ENCODE data around the gene TTN. TPM values are rescaled to one million over a fixed set of nuclear protein-coding genes. Genes with fewer than 3 reads are reported as not detected.

TTN gene
- total RNA-seq, 2 donors from 2014 or later, result 26.5 to 94.6 TPM

GRCh38 chr2:178480227-178481181, 326.7 kb downstream of the TTN start, which contains the start of gene PLEKHA3:
PLEKHA3 (plus strand) TSS chr2:178480457; CDS start chr2:178480870, 413 bp downstream.
- 0% methylated on average over 47 to 92 of the region's 92 CpGs for WGBS, 2 donors
- Histone ChIP-seq H3K27ac (peak within 1 kb of the TSS; percentile 92 to 98 (median 96)), H3K4me1 (peaks cover 57% of the 10 kb centered on the region), H3K4me3 (peak within 1 kb of the TSS; percentile 83 to 91), H3K27me3 (no peaks in the 10 kb centered on the region), H3K9me3 (no peaks in the 10 kb centered on the region), H3K36me3 (replicated peaks in 1 of 2; ENCODE audit: insufficient read depth in 1 of 2, low read depth in 2 of 2) (no peaks in the 10 kb centered on the region)
- TF ChIP-seq POLR2A (IDR thresholded peaks at IDR 0.05) (peak; percentile 82 to 91 (median 88)), CTCF (IDR thresholded peaks at IDR 0.05) (no peak)
- intact Hi-C loops (cut with DNase I), result no loop called here
- peak; percentile 93 for ATAC-seq
- peak; percentile 96 to 98 (median 97) for DNase-seq

GRCh38 chr2:178479758-178480226, 327.4 kb downstream of the TTN start:
- ATAC-seq (no peak), DNase-seq (no peak)
- Histone ChIP-seq H3K36me3 (replicated peaks in 1 of 2; ENCODE audit: insufficient read depth in 1 of 2, low read depth in 2 of 2) (no peaks in the 10 kb centered on the region), H3K9me3 (no peaks in the 10 kb centered on the region), H3K27ac (peak overlapping the region; percentile 92 to 98 (median 96)), H3K4me3 (no peak overlapping the region), H3K4me1 (peaks cover 50% of the 10 kb centered on the region), H3K27me3 (no peaks in the 10 kb centered on the region)
- intact Hi-C loops (cut with DNase I), result no loop called here
- TF ChIP-seq CTCF (IDR thresholded peaks at IDR 0.05), result no peak
- TF ChIP-seq POLR2A (IDR thresholded peaks at IDR 0.05), result no peak
- WGBS, 2 donors, result 25 to 27% methylated on average over 19 of the region's 19 CpGs

- TF ChIP-seq CTCF (IDR thresholded peaks at IDR 0.05), result peak in 1 of 7 experiments; percentile 6
- no peak for TF ChIP-seq POLR2A (IDR thresholded peaks at IDR 0.05)
These were observed 328.0 kb downstream of the TTN start for GRCh38 chr2:178479275-178479616.

GRCh38 chr2:178478439-178479274, 328.6 kb downstream of the TTN start, which contains the start of gene FKBP7:
FKBP7 (minus strand) TSS chr2:178478600; CDS start chr2:178478499, 101 bp downstream.
- no peaks in the 10 kb centered on the region for H3K9me3 ChIP-seq
- H3K4me3 ChIP-seq, result peak within 1 kb of the TSS; percentile 60 to 63
- H3K27me3 ChIP-seq, result no peaks in the 10 kb centered on the region
- WGBS, 2 donors, result 0 to 1% methylated on average over 38 to 56 of the region's 56 CpGs
- ATAC-seq, result peak; percentile 70
- DNase-seq, result peak; percentile 80 to 88 (median 83)
- H3K4me1 ChIP-seq, result peaks cover 39% of the 10 kb centered on the region
- TF ChIP-seq CTCF (IDR thresholded peaks at IDR 0.05) (peak; percentile 41 to 74 (median 60)), POLR2A (IDR thresholded peaks at IDR 0.05) (peak; percentile 53 to 83 (median 82))
- intact Hi-C loops (cut with DNase I), result no loop called here
- H3K27ac ChIP-seq, result peak within 1 kb of the TSS; percentile 92 to 98 (median 96)
- H3K36me3 ChIP-seq (replicated peaks in 1 of 2; ENCODE audit: insufficient read depth in 1 of 2, low read depth in 2 of 2), result no peaks in the 10 kb centered on the region

More at GRCh38 chr2:178479275-178479616, 328.0 kb downstream of the TTN start:
- Histone ChIP-seq H3K27me3 (no peaks in the 10 kb centered on the region), H3K4me3 (peak overlapping the region in 1 of 2 donors; percentile 60), H3K27ac (peak overlapping the region; percentile 92 to 98 (median 96)), H3K4me1 (peaks cover 44% of the 10 kb centered on the region), H3K9me3 (no peaks in the 10 kb centered on the region), H3K36me3 (replicated peaks in 1 of 2; ENCODE audit: insufficient read depth in 1 of 2, low read depth in 2 of 2) (no peaks in the 10 kb centered on the region)
- 46 to 51% methylated on average over 4 of the region's 4 CpGs for WGBS, 2 donors
- ATAC-seq, result no peak
- intact Hi-C loops (cut with DNase I), result no loop called here
- no peak for DNase-seq
